GM18909 (cell line): Measurements from ENCODE around the gene KRTAP6-1.

Source experiments
- ATAC-seq: cut with Tn5 transposase; IDR thresholded peaks from one replicate; pipeline ENCODE4 v1.9.1; 2021; ENCODE audit warnings: mild to moderate bottlenecking; ENCODE audit not compliant: unreplicated experiment, poor library complexity

The KRTAP6-1 gene

GRCh38 chr21:30613836-30614235 lies at the start of gene KRTAP6-1:
Gene KRTAP6-1 (minus strand): TSS chr21:30613930. CDS start chr21:30613904, 26 bp downstream.
- ATAC-seq: no peak

- ATAC-seq: no peak
Observed at GRCh38 chr21:30652891-30653290, 39.2 kb upstream of the KRTAP6-1 start.

GRCh38 chr21:30646904-30647414 lies 33.2 kb upstream of the KRTAP6-1 start:
- no peak for ATAC-seq

- no peak for ATAC-seq
Observed at GRCh38 chr21:30642564-30642963, 28.8 kb upstream of the KRTAP6-1 start, which contains the start of gene KRTAP20-3. Gene KRTAP20-3 (plus strand): TSS chr21:30642864.

- ATAC-seq: no peak
Observed at GRCh38 chr21:30638686-30639085, 25.0 kb upstream of the KRTAP6-1 start.

- ATAC-seq: no peak
Observed at GRCh38 chr21:30634906-30635305, 21.2 kb upstream of the KRTAP6-1 start, which contains the start of gene KRTAP20-2. Gene KRTAP20-2 (plus strand): TSS chr21:30635206. CDS start chr21:30635264, 58 bp downstream.

GRCh38 chr21:30629200-30629599 lies 15.5 kb upstream of the KRTAP6-1 start:
- no peak for ATAC-seq

GRCh38 chr21:30628109-30628508 lies 14.4 kb upstream of the KRTAP6-1 start:
- no peak for ATAC-seq

- no peak for ATAC-seq
Observed at GRCh38 chr21:30625449-30626165, 11.9 kb upstream of the KRTAP6-1 start.

GRCh38 chr21:30623362-30623761 lies 9.6 kb upstream of the KRTAP6-1 start:
- ATAC-seq: no peak

GRCh38 chr21:30620522-30620921 lies 6.8 kb upstream of the KRTAP6-1 start, which contains the start of gene KRTAP20-4:
Gene KRTAP20-4 (plus strand): TSS chr21:30620627.
- no peak for ATAC-seq

GRCh38 chr21:30620080-30620479 lies 6.3 kb upstream of the KRTAP6-1 start:
- no peak for ATAC-seq

GRCh38 chr21:30616125-30616524 lies 2.4 kb upstream of the KRTAP6-1 start, which contains the start of gene KRTAP20-1:
Gene KRTAP20-1 (plus strand): TSS chr21:30616425. CDS start chr21:30616455, 30 bp downstream.
- no peak for ATAC-seq

GRCh38 chr21:30615199-30615598 lies 1.5 kb upstream of the KRTAP6-1 start:
- ATAC-seq: no peak

GRCh38 chr21:30612132-30612531 lies 1.6 kb downstream of the KRTAP6-1 start:
- ATAC-seq: no peak

- no peak for ATAC-seq
Observed at GRCh38 chr21:30605968-30606367, 7.8 kb downstream of the KRTAP6-1 start.

GRCh38 chr21:30600787-30601186 lies 12.9 kb downstream of the KRTAP6-1 start, which contains the start of gene KRTAP22-1:
Gene KRTAP22-1 (plus strand): TSS chr21:30601087.
- ATAC-seq: no peak

GRCh38 chr21:30598802-30599201 lies 14.9 kb downstream of the KRTAP6-1 start, which contains the start of gene KRTAP6-2:
Gene KRTAP6-2 (minus strand): TSS chr21:30598902. CDS start chr21:30598874, 28 bp downstream.
- no peak for ATAC-seq

- no peak for ATAC-seq
Observed at GRCh38 chr21:30592140-30592539, 21.6 kb downstream of the KRTAP6-1 start, which contains the start of gene KRTAP6-3. Gene KRTAP6-3 (plus strand): TSS chr21:30592440. CDS start chr21:30592446, 6 bp downstream.

- ATAC-seq: no peak
Observed at GRCh38 chr21:30590297-30590696, 23.4 kb downstream of the KRTAP6-1 start, which contains the start of gene KRTAP22-2. Gene KRTAP22-2 (minus strand): TSS chr21:30590397.

- ATAC-seq: no peak
Observed at GRCh38 chr21:30582870-30583269, 30.9 kb downstream of the KRTAP6-1 start.
